SU-DHL-6 (cell line): ENCODE data around the gene ITGA11.

Experiments used
- EZH2phosphoT487 ChIP-seq: fragments of 200-600 bp; sonication (generic), shearing (Covaris generic); conservative IDR thresholded peaks from 2 replicates; pipeline ENCODE4 v1.6.1; 2018; ENCODE audit warnings: mild to moderate bottlenecking, antibody characterized with exemption, low read length, moderate library complexity, mixed read lengths
- TF ChIP-seq, protein P1 (sequence below): fragments of 200-600 bp; sonication (generic); IDR thresholded peaks from one replicate; pipeline ENCODE4 v1.5.1; 2017; ENCODE audit warnings: antibody characterized with exemption, mild to moderate bottlenecking, low read length, moderate library complexity; ENCODE audit not compliant: insufficient read depth, poor library complexity, severe bottlenecking

DNA sequence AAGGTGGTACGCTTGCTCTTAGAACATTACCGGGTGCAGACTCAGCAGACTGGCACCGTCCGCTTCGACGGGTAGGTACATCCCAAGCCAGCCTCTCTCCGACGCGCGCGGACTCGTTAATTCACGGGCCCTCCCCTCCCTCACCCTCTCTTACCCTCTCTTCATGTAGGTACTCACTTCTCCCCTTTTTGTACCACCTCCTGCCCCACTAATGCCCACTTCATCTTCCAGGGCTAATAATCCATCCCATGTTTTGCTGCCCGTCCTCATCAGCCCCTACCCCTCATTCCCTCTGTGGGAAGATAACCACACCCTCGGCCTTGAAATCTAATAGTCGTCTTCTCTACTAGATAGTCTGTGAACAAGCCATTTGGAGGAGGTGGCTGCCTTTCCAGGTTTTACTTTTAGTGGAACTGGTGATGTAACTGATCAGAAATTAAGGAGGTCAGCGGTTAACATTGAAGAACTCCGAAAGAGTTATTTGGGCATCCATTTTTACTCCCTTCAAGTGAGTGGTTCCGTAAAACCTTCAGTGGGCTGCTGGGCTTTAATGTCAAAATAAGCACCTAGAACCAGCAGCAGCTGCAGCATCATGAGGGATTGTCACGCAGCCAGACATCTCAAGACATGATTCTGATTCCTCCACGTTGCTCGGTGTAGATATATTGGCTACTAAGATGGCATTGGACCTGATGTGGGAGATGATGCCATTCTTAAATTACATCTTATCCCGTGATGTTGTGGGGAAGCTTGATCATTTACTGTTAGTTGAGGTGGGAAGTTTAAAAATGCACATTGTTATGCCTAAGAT is 153.2 kb downstream of the ITGA11 start:
- TF ChIP-seq, protein P1, sequence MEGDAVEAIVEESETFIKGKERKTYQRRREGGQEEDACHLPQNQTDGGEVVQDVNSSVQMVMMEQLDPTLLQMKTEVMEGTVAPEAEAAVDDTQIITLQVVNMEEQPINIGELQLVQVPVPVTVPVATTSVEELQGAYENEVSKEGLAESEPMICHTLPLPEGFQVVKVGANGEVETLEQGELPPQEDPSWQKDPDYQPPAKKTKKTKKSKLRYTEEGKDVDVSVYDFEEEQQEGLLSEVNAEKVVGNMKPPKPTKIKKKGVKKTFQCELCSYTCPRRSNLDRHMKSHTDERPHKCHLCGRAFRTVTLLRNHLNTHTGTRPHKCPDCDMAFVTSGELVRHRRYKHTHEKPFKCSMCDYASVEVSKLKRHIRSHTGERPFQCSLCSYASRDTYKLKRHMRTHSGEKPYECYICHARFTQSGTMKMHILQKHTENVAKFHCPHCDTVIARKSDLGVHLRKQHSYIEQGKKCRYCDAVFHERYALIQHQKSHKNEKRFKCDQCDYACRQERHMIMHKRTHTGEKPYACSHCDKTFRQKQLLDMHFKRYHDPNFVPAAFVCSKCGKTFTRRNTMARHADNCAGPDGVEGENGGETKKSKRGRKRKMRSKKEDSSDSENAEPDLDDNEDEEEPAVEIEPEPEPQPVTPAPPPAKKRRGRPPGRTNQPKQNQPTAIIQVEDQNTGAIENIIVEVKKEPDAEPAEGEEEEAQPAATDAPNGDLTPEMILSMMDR = no peak
- no peak for TF ChIP-seq EZH2phosphoT487
